AG04450 (cell line): ENCODE data around the gene DYNLRB1. TPM values are rescaled to one million over a fixed set of nuclear protein-coding genes. Genes with fewer than 3 reads are reported as not detected.

Experiments
- CTCF ChIA-PET: fragments of 300-600, 350-600 bp; formaldehyde crosslinking; extraction: SDS; loops from one replicate; lab custom pipeline; 2022; ENCODE audit warnings: antibody characterized with exemption, inconsistent platforms; lab: Charles Lee
- POLR2A ChIA-PET: fragments of 350-600 bp; formaldehyde crosslinking; extraction: SDS; loops from one replicate; lab custom pipeline; 2021; ENCODE audit warnings: antibody characterized with exemption, inconsistent platforms; lab: Yijun Ruan, JAX
- DNase-seq: peaks from one replicate; pipeline ENCODE4 v3.0.0-alpha.2; 2011; ENCODE audit warnings: low read depth, low spot score
- H3K27ac ChIP-seq: one replicate; pipeline ENCODE4 v1.5.1; 2012; ENCODE audit warnings: low read depth, low read length, control low read depth
- H3K27me3 ChIP-seq: one replicate; pipeline ENCODE4 v1.6.0; 2012; ENCODE audit warnings: low read length; ENCODE audit not compliant: control insufficient read depth, insufficient read depth
- H3K4me3 ChIP-seq: 2 replicates; pipeline ENCODE4 v1.5.1; 2011; ENCODE audit warnings: mild to moderate bottlenecking, low read depth, low read length, control low read depth
- H3K9me3 ChIP-seq: 2 replicates; pipeline ENCODE4 v1.5.1; 2012; ENCODE audit warnings: low read length; ENCODE audit not compliant: control insufficient read depth, insufficient read depth
- CTCF ChIP-seq: IDR thresholded peaks from 2 replicates; pipeline ENCODE4 v1.5.1; 2011; ENCODE audit warnings: low read depth, low read length, control low read depth, inconsistent platforms
- polyA plus RNA-seq: library from polyadenylated mRNA; depleted of rRNA; stranded (reverse); fragments of >200 nt; gene quantifications from 2 replicates; pipeline ENCODE4 v1.2.3, GENCODE V29; 2011

Gene DYNLRB1
- polyA plus RNA-seq, 1 experiment = 256 TPM

- CTCF ChIA-PET = no interaction called here
- DNase-seq = no peak
- POLR2A ChIA-PET = no interaction called here
Observed at GRCh38 chr20:34541264-34541901, 25.2 kb downstream of the DYNLRB1 start.

GRCh38 chr20:34541917-34542316, 25.7 kb downstream of the DYNLRB1 start:
- POLR2A ChIA-PET = no interaction called here
- TF ChIP-seq CTCF = no peak
- Histone ChIP-seq H3K9me3 (no peaks in the 10 kb centered on the region; the same call in 1 of the 2 replicates), H3K4me3 (no peak overlapping the region), H3K27ac (no peak overlapping the region), H3K27me3 (no peaks in the 10 kb centered on the region)
- DNase-seq = no peak
- CTCF ChIA-PET = no interaction called here

More at GRCh38 chr20:34541264-34541901, 25.2 kb downstream of the DYNLRB1 start:
- Histone ChIP-seq H3K27me3 (no peaks in the 10 kb centered on the region), H3K9me3 (no peaks in the 10 kb centered on the region), H3K27ac (no peak overlapping the region), H3K4me3 (no peak overlapping the region)
- no peak for TF ChIP-seq CTCF

- Histone ChIP-seq H3K27ac (no peak overlapping the region), H3K4me3 (no peak overlapping the region), H3K9me3 (no peaks in the 10 kb centered on the region; the same call in 1 of the 2 replicates), H3K27me3 (no peaks in the 10 kb centered on the region)
- TF ChIP-seq CTCF = no peak
- DNase-seq = no peak
- POLR2A ChIA-PET = no interaction called here
- CTCF ChIA-PET = no interaction called here
Observed at GRCh38 chr20:34542439-34542838, 26.2 kb downstream of the DYNLRB1 start.

- H3K27ac ChIP-seq = no peak overlapping the region
- no peak for TF ChIP-seq CTCF
- ChIA-PET CTCF (interaction anchor here (1.3 kb wide), 1 partner anchor 17 kb away, joined by 3 read pairs; no protein-coding TSS in a partner anchor), POLR2A (no interaction called here)
- DNase-seq = no peak
- no peak overlapping the region for H3K4me3 ChIP-seq
- no peaks in the 10 kb centered on the region; the same call in 1 of the 2 replicates for H3K9me3 ChIP-seq
- no peaks in the 10 kb centered on the region for H3K27me3 ChIP-seq
Observed at GRCh38 chr20:34543463-34544056, 27.3 kb downstream of the DYNLRB1 start.
